ENCODE data around the gene CALU. TPM values are rescaled to one million over a fixed set of nuclear protein-coding genes. Genes with fewer than 3 reads are reported as not detected.

CALU gene
- total RNA-seq, 1 experiment from 2014 or later: 169 TPM

- ATAC-seq (no peak), DNase-seq (no peak)
- CTCF ChIA-PET: no interaction called here
- no peak overlapping the region for H3K27ac ChIP-seq (ENCODE audit: low read length)
- POLR2A ChIA-PET (ENCODE audit: unreplicated experiment): no interaction called here
- H3K9ac ChIP-seq (ENCODE audit: low read length): no peak overlapping the region
- intact Hi-C loops (cut with micrococcal nuclease): no loop called here
- H3K27me3 ChIP-seq (ENCODE audit: low read length): no peaks in the 10 kb centered on the region
- H3F3A ChIP-seq (ENCODE audit: low read length, unreplicated experiment): peaks cover 3% of the 10 kb centered on the region
- no peaks in the 10 kb centered on the region for H3K4me1 ChIP-seq (ENCODE audit: insufficient read depth, low read length)
- no TSS peak for BruUV-seq (replicated peaks)
- no peak overlapping the region for H3K4me3 ChIP-seq (ENCODE audit: low read length)
- H3K9me3 ChIP-seq (ENCODE audit: low read length): no peaks in the 10 kb centered on the region
- TF ChIP-seq EZH2 (IDR thresholded peaks at IDR 0.05; ENCODE audit: low read length, unreplicated experiment): no peak
- no peak for TF ChIP-seq EZH2phosphoT487 (IDR thresholded peaks at IDR 0.05; ENCODE audit: borderline replicate concordance, low read length)
- no peaks in the 10 kb centered on the region for H3K9me2 ChIP-seq (replicated peaks; ENCODE audit: low read length)
- H3K4me2 ChIP-seq (ENCODE audit: low read length): no peak overlapping the region
- no peaks in the 10 kb centered on the region for H3K79me2 ChIP-seq (ENCODE audit: low read length)
- no peaks in the 10 kb centered on the region for H4K20me1 ChIP-seq (ENCODE audit: low read length)
- peaks cover 32% of the 10 kb centered on the region for H3K36me3 ChIP-seq (ENCODE audit: low read depth, low read length)
- no peak overlapping the region for H2AFZ ChIP-seq (ENCODE audit: low read length)
These were observed 34.4 kb downstream of the CALU start for GRCh38 chr7:128773604-128774003.

- ATAC-seq (peak; percentile 20), DNase-seq (no peak)
- H2AFZ ChIP-seq (ENCODE audit: low read length): no peak overlapping the region
- intact Hi-C loops (cut with micrococcal nuclease): no loop called here
- no peak overlapping the region for H3K4me2 ChIP-seq (ENCODE audit: low read length)
- no peaks in the 10 kb centered on the region for H3K4me1 ChIP-seq (ENCODE audit: insufficient read depth, low read length)
- no TSS peak for BruUV-seq (replicated peaks)
- ChIA-PET CTCF (no interaction called here), POLR2A (ENCODE audit: unreplicated experiment) (no interaction called here)
- TF ChIP-seq EZH2phosphoT487 (IDR thresholded peaks at IDR 0.05; ENCODE audit: borderline replicate concordance, low read length): no peak
- no peak for TF ChIP-seq CTCF (conservative IDR thresholded peaks at IDR 0.05; ENCODE audit: low read depth, low read length)
- TF ChIP-seq EZH2 (IDR thresholded peaks at IDR 0.05; ENCODE audit: low read length, unreplicated experiment): no peak
- H3K27ac ChIP-seq (ENCODE audit: low read length): no peak overlapping the region
- no peaks in the 10 kb centered on the region for H3K79me2 ChIP-seq (ENCODE audit: low read length)
- no peaks in the 10 kb centered on the region for H4K20me1 ChIP-seq (ENCODE audit: low read length)
- H3K9ac ChIP-seq (ENCODE audit: low read length): no peak overlapping the region
- no peak overlapping the region for H3K4me3 ChIP-seq (ENCODE audit: low read length)
- no peaks in the 10 kb centered on the region for H3K9me3 ChIP-seq (ENCODE audit: low read length)
- peaks cover 27% of the 10 kb centered on the region for H3K36me3 ChIP-seq (ENCODE audit: low read depth, low read length)
- H3K27me3 ChIP-seq (ENCODE audit: low read length): no peaks in the 10 kb centered on the region
- H3F3A ChIP-seq (ENCODE audit: low read length, unreplicated experiment): peaks cover 3% of the 10 kb centered on the region
- H3K9me2 ChIP-seq (replicated peaks; ENCODE audit: low read length): no peaks in the 10 kb centered on the region
These were observed 35.0 kb downstream of the CALU start for GRCh38 chr7:128774029-128774689.

GRCh38 chr7:128774921-128775320, 35.8 kb downstream of the CALU start:
- CTCF ChIA-PET: no interaction called here
- peak; percentile 61 for ATAC-seq

More at GRCh38 chr7:128774921-128775320, 35.8 kb downstream of the CALU start:
- Histone ChIP-seq H3K9ac (ENCODE audit: low read length) (no peak overlapping the region), H3K27me3 (ENCODE audit: low read length) (no peaks in the 10 kb centered on the region), H3K9me2 (replicated peaks; ENCODE audit: low read length) (no peaks in the 10 kb centered on the region), H2AFZ (ENCODE audit: low read length) (no peak overlapping the region), H3K4me2 (ENCODE audit: low read length) (no peak overlapping the region), H4K20me1 (ENCODE audit: low read length) (no peaks in the 10 kb centered on the region), H3K9me3 (ENCODE audit: low read length) (no peaks in the 10 kb centered on the region), H3K27ac (ENCODE audit: low read length) (no peak overlapping the region), H3K4me1 (ENCODE audit: insufficient read depth, low read length) (no peaks in the 10 kb centered on the region), H3K36me3 (ENCODE audit: low read depth, low read length) (peaks cover 19% of the 10 kb centered on the region), H3K4me3 (ENCODE audit: low read length) (no peak overlapping the region), H3K79me2 (ENCODE audit: low read length) (no peaks in the 10 kb centered on the region), H3F3A (ENCODE audit: low read length, unreplicated experiment) (peaks cover 3% of the 10 kb centered on the region)
- DNase-seq: no peak
- intact Hi-C loops (cut with micrococcal nuclease): no loop called here
- POLR2A ChIA-PET (ENCODE audit: unreplicated experiment): no interaction called here
- TSS peak; percentile 0 for BruUV-seq (replicated peaks)
- TF ChIP-seq CTCF (conservative IDR thresholded peaks at IDR 0.05; ENCODE audit: low read depth, low read length) (no peak), EZH2 (IDR thresholded peaks at IDR 0.05; ENCODE audit: low read length, unreplicated experiment) (no peak), EZH2phosphoT487 (IDR thresholded peaks at IDR 0.05; ENCODE audit: borderline replicate concordance, low read length) (no peak)

Data from PC-3 (cell line).